Uterus (tissue), 4 donors: Measurements from ENCODE around the gene KLRC1. TPM values are rescaled to one million over a fixed set of nuclear protein-coding genes. Genes with fewer than 3 reads are reported as not detected.
"Not testable (repeated sequence)": the region's sequence is repeated elsewhere in the genome, so short reads cannot be mapped to it uniquely, and the experiment has no call there.

Experiments
- DNase-seq, 2 donors: peaks; one replicate each; pipeline ENCODE4 v3.0.0-alpha.2; 2019 to 2020
- H3K27ac ChIP-seq, 2 donors: fragments of 200-600 bp; sonication (generic); 1 replicate in 1 of 2; 2 replicates in 1 of 2; pipeline ENCODE4 v1.5.1; 2016 to 2018
- H3K27me3 ChIP-seq, 2 donors: fragments of 200-600 bp; sonication (generic); one replicate each; pipeline ENCODE4 v1.5.1; 2018 to 2019; ENCODE audit warnings: control low read depth in 1 of 2
- H3K36me3 ChIP-seq, 2 donors: fragments of 200-600 bp; sonication (generic); one replicate each; pipeline ENCODE4 v1.5.1; 2019; ENCODE audit warnings: control low read depth in 1 of 2
- H3K4me1 ChIP-seq, 2 donors: fragments of 200-600 bp; sonication (generic); one replicate each; pipeline ENCODE4 v1.5.1; 2018 to 2019; ENCODE audit warnings: control low read depth in 1 of 2
- H3K4me3 ChIP-seq, 2 donors: fragments of 200-600 bp; sonication (generic); 1 replicate in 1 of 2; 2 replicates in 1 of 2; pipeline ENCODE4 v1.5.1; 2018 to 2019; ENCODE audit warnings: mild to moderate bottlenecking in 1 of 2
- H3K9me3 ChIP-seq, 2 donors: fragments of 200-600 bp; sonication (generic); one replicate each; pipeline ENCODE4 v1.5.1; 2019; ENCODE audit warnings: control low read depth in 1 of 2
- POLR2A ChIP-seq, 2 donors: fragments of 450-650 bp; IDR thresholded peaks; one replicate each; pipeline ENCODE4 v1.6.1; 2016; ENCODE audit warnings: antibody characterized with exemption in 2 of 2, mild to moderate bottlenecking in 1 of 2, moderate library complexity in 1 of 2
- intact Hi-C: fragments of 100-400 bp; cut with DNase I; formaldehyde crosslinking; loops from one replicate; pipeline ENCODE4 v1.15.1; 2023; ENCODE audit warnings: low total_unique reads
- total RNA-seq, 4 donors: library from RNA; depleted of rRNA in 3 of 4; stranded (reverse); fragments of >200 nt in 3 of 4; gene quantifications; one replicate each; pipeline versions ENCODE4 v1.1.0 to v1.2.4, GENCODE V29; 2014 to 2023
- TF ChIP-seq, protein P1 (sequence below), 4 experiments: fragments of 200-600 bp in 2 of 4; fragments of 450-650 bp in 2 of 4; sonication (generic) in 2 of 4; IDR thresholded peaks; one replicate each; pipeline ENCODE4 v1.5.1; 2016 to 2019; ENCODE audit warnings: antibody characterized with exemption in 4 of 4, mild to moderate bottlenecking in 2 of 4, moderate library complexity in 1 of 4
- donor health status: DM: yes; HTN: yes; CAD: no.

Gene KLRC1
- total RNA-seq, 4 donors from 2014 or later, result 1.2 to 1.7 TPM; not detected in 2

DNA sequence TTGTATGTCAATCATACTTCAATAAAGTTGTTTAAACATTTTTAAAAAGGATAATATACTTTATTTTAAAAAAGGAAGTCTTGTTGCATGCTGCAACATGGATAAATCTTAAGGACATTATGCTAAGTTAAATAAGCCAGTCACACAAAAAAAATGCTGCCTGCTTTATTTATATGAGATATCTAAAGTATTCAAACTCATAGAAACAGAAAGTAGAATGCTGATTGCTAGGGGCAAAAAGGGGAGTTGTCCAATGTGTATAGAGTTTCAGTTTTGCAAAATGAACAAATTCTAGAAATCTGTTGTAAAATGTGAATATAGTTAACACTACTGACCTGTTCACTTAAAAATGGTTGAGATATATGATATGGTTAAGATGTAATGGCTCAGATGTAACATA lies 52.3 kb downstream of the KLRC1 start:
- no peak overlapping the region for H3K4me3 ChIP-seq
- no peaks in the 10 kb centered on the region for H3K9me3 ChIP-seq
- H3K27ac ChIP-seq, result no peak overlapping the region
- H3K36me3 ChIP-seq, result no peaks in the 10 kb centered on the region
- H3K27me3 ChIP-seq, result no peaks in the 10 kb centered on the region
- TF ChIP-seq POLR2A (IDR thresholded peaks at IDR 0.05), result no peak
- TF ChIP-seq, protein P1, sequence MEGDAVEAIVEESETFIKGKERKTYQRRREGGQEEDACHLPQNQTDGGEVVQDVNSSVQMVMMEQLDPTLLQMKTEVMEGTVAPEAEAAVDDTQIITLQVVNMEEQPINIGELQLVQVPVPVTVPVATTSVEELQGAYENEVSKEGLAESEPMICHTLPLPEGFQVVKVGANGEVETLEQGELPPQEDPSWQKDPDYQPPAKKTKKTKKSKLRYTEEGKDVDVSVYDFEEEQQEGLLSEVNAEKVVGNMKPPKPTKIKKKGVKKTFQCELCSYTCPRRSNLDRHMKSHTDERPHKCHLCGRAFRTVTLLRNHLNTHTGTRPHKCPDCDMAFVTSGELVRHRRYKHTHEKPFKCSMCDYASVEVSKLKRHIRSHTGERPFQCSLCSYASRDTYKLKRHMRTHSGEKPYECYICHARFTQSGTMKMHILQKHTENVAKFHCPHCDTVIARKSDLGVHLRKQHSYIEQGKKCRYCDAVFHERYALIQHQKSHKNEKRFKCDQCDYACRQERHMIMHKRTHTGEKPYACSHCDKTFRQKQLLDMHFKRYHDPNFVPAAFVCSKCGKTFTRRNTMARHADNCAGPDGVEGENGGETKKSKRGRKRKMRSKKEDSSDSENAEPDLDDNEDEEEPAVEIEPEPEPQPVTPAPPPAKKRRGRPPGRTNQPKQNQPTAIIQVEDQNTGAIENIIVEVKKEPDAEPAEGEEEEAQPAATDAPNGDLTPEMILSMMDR (IDR thresholded peaks at IDR 0.05), result no peak
- no peaks in the 10 kb centered on the region for H3K4me1 ChIP-seq
- intact Hi-C loops, result no loop called here
- DNase-seq, result no peak

DNA sequence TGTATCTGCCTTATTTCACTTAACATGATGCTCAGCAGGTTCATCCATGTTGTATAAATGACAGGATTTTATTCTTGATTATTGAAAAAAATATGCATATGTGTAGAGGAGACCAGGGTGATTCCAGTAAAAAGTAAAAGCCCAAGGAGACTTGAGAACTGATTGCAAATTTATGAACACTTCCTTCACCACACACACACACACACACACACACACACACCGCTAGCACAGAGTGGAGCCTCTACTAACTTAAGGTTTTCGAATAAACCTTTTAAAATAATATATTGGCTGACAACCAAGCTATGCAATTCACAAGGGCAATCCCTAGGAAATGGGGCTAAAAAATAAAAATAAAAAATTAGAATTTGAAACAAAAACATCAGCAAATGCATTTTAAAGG lies 55.0 kb downstream of the KLRC1 start:
- no peak for DNase-seq

DNA sequence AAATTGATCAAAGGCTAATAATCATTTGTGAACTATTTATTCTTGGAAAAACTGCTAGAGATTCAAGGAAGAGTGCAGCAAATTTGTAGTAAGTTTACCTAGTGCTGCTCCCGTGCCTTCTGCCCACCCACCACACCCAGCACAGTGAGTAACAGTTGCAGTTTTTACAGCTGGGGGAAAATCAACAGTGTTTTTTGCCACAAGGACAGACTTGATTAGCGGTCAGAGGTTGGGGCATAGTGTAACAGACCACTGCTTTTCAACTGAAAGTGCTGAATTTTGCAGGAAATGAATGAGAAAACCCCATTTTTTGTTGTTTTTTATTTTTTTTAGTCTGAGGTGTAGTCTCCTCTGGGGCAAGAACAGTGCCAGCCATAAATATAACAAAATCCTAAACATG lies 55.9 kb downstream of the KLRC1 start:
- H3K4me1 ChIP-seq, result no peaks in the 10 kb centered on the region
- H3K36me3 ChIP-seq, result no peaks in the 10 kb centered on the region
- H3K4me3 ChIP-seq, result no peak overlapping the region
- DNase-seq, result no peak
- TF ChIP-seq, protein P1 (IDR thresholded peaks at IDR 0.05), result no peak
- TF ChIP-seq POLR2A (IDR thresholded peaks at IDR 0.05), result no peak
- intact Hi-C loops, result no loop called here
- H3K9me3 ChIP-seq, result no peaks in the 10 kb centered on the region
- no peaks in the 10 kb centered on the region for H3K27me3 ChIP-seq
- H3K27ac ChIP-seq, result no peak overlapping the region

More for the DNA sequence above, 55.0 kb downstream of the KLRC1 start:
- no peaks in the 10 kb centered on the region for H3K4me1 ChIP-seq
- H3K27me3 ChIP-seq, result no peaks in the 10 kb centered on the region
- H3K27ac ChIP-seq, result no peak overlapping the region
- no peaks in the 10 kb centered on the region for H3K9me3 ChIP-seq
- TF ChIP-seq, protein P1 (IDR thresholded peaks at IDR 0.05), result no peak
- TF ChIP-seq POLR2A (IDR thresholded peaks at IDR 0.05), result no peak
- H3K4me3 ChIP-seq, result no peak overlapping the region
- intact Hi-C loops, result no loop called here
- no peaks in the 10 kb centered on the region for H3K36me3 ChIP-seq

DNA sequence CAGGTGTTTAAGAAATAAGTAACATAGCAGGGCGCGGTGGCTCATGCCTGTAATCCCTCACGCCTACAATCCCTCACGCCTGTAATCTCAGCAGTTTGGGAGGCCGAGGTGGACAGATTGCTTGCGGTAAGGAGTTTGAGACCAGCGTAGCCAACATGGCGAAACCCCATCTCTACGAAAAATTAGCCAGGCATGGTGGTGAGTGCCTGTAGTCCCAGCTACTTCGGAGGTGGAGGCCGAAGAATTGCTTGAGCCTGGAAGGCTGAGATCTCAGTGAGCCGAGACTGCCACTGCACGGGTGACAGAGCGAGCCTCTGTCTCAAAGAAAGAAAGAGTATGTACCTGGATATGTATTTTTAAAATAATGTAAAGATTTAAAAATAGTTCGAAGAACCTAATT lies 57.0 kb downstream of the KLRC1 start:
- H3K9me3 ChIP-seq, H3K4me3 ChIP-seq, DNase-seq, H3K4me1 ChIP-seq, intact Hi-C loops, H3K27me3 ChIP-seq, H3K27ac ChIP-seq, H3K36me3 ChIP-seq: not testable (repeated sequence)

Other genes with a start within 250 kb of the KLRC1 start
- gene GABARAPL1, start 240.5 kb downstream of the KLRC1 start, total RNA-seq, result 100 to 1,000 TPM in 1 of 4 donors, 10 to 100 TPM in 3; 42.9 to 216 (median 62.7) TPM
- 1 to 10 TPM in 2 of 4 donors, under 1 TPM in 2; under 0.01 to 4.1 (median 2.1) TPM for gene KLRD1, start 145.5 kb downstream of the KLRC1 start, total RNA-seq
- gene KLRK1, start 63.3 kb downstream of the KLRC1 start, total RNA-seq, result 1 to 10 TPM in 1 of 4 donors, under 1 TPM in 2, not detected in 1; 0.76 to 2.9 (median 0.76) TPM
- gene KLRC4, start 43.6 kb downstream of the KLRC1 start, total RNA-seq, result 1 to 10 TPM in 1 of 4 donors, under 1 TPM in 1, not detected in 2; 0.85 to 1.8 TPM
- 1 to 10 TPM in 1 of 4 donors, not detected in 3; 1.8 TPM for gene KLRC3, start 32.8 kb downstream of the KLRC1 start, total RNA-seq
- 1 to 10 TPM in 1 of 4 donors, not detected in 3; 2.2 TPM for gene KLRC2, start 17.4 kb downstream of the KLRC1 start, total RNA-seq
- gene EIF2S3B, start 52.5 kb upstream of the KLRC1 start, total RNA-seq, result 1 to 10 TPM in 2 of 4 donors, under 1 TPM in 2; 0.29 to 1.6 (median 0.80) TPM
- gene MAGOHB, start 160.2 kb upstream of the KLRC1 start, total RNA-seq, result 10 to 100 TPM; 21.0 to 55.3 (median 24.1) TPM
- gene STYK1, start 220.7 kb upstream of the KLRC1 start, total RNA-seq, result 1 to 10 TPM in 1 of 4 donors, under 1 TPM in 1, not detected in 2; 0.62 to 2.1 TPM